Ishikawa (cell line): Measurements from ENCODE around the gene VSX1.

Experiments used
- CEBPB ChIP-seq: IDR thresholded peaks from 2 replicates; pipeline ENCODE4 v1.6.1; 2012
- CREB1 ChIP-seq: IDR thresholded peaks from 2 replicates; pipeline ENCODE4 v1.6.1; 2012; ENCODE audit warnings: low read depth
- EGR1 ChIP-seq: IDR thresholded peaks from 2 replicates; pipeline ENCODE4 v1.6.1; 2012
- EP300 ChIP-seq: IDR thresholded peaks from 2 replicates; pipeline ENCODE4 v1.6.1; 2012; ENCODE audit warnings: borderline replicate concordance
- FOXM1 ChIP-seq: IDR thresholded peaks from 2 replicates; pipeline ENCODE4 v1.6.1; 2012; ENCODE audit warnings: low read depth, borderline replicate concordance
- NFIC ChIP-seq: IDR thresholded peaks from 2 replicates; pipeline ENCODE4 v1.6.1; 2012
- RAD21 ChIP-seq: IDR thresholded peaks from 2 replicates; pipeline ENCODE4 v1.6.1; 2012; ENCODE audit warnings: low read depth
- TAF1 ChIP-seq: IDR thresholded peaks from 2 replicates; pipeline ENCODE4 v1.6.1; 2012; ENCODE audit warnings: low read depth, mild to moderate bottlenecking
- TCF12 ChIP-seq: IDR thresholded peaks from 2 replicates; pipeline ENCODE4 v1.6.1; 2012; ENCODE audit warnings: low read depth
- TEAD4 ChIP-seq: IDR thresholded peaks from 2 replicates; pipeline ENCODE4 v1.6.1; 2012
- YY1 ChIP-seq: IDR thresholded peaks from 2 replicates; pipeline ENCODE4 v1.6.1; 2012; ENCODE audit warnings: low read depth
- ZBTB7A ChIP-seq: IDR thresholded peaks from 2 replicates; pipeline ENCODE4 v1.6.1; 2012; ENCODE audit warnings: low read depth
- TF ChIP-seq, protein P1 (sequence below): IDR thresholded peaks from 2 replicates; pipeline ENCODE4 v1.6.1; 2012
- TF ChIP-seq, protein P2 (sequence below): IDR thresholded peaks from 2 replicates; pipeline ENCODE4 v1.6.1; 2012; ENCODE audit warnings: low read depth, mild to moderate bottlenecking
- TF ChIP-seq, protein P3 (sequence below): IDR thresholded peaks from 2 replicates; pipeline ENCODE4 v1.6.1; 2012

Gene VSX1

GRCh38 chr20:25087186-25087929 is 5.4 kb upstream of the VSX1 start:
- TF ChIP-seq TAF1 (no peak), RAD21 (no peak), CEBPB (no peak), NFIC (peak; percentile 40; the same call in 1 of the 2 replicates), YY1 (no peak)
- TF ChIP-seq, protein P1, sequence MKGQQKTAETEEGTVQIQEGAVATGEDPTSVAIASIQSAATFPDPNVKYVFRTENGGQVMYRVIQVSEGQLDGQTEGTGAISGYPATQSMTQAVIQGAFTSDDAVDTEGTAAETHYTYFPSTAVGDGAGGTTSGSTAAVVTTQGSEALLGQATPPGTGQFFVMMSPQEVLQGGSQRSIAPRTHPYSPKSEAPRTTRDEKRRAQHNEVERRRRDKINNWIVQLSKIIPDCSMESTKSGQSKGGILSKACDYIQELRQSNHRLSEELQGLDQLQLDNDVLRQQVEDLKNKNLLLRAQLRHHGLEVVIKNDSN = no peak

- TF ChIP-seq, protein P1 = no peak
- TF ChIP-seq, protein P2, sequence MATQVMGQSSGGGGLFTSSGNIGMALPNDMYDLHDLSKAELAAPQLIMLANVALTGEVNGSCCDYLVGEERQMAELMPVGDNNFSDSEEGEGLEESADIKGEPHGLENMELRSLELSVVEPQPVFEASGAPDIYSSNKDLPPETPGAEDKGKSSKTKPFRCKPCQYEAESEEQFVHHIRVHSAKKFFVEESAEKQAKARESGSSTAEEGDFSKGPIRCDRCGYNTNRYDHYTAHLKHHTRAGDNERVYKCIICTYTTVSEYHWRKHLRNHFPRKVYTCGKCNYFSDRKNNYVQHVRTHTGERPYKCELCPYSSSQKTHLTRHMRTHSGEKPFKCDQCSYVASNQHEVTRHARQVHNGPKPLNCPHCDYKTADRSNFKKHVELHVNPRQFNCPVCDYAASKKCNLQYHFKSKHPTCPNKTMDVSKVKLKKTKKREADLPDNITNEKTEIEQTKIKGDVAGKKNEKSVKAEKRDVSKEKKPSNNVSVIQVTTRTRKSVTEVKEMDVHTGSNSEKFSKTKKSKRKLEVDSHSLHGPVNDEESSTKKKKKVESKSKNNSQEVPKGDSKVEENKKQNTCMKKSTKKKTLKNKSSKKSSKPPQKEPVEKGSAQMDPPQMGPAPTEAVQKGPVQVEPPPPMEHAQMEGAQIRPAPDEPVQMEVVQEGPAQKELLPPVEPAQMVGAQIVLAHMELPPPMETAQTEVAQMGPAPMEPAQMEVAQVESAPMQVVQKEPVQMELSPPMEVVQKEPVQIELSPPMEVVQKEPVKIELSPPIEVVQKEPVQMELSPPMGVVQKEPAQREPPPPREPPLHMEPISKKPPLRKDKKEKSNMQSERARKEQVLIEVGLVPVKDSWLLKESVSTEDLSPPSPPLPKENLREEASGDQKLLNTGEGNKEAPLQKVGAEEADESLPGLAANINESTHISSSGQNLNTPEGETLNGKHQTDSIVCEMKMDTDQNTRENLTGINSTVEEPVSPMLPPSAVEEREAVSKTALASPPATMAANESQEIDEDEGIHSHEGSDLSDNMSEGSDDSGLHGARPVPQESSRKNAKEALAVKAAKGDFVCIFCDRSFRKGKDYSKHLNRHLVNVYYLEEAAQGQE = no peak
- no peak for TF ChIP-seq CREB1
Observed at GRCh38 chr20:25085756-25086495, 4.0 kb upstream of the VSX1 start.

- TF ChIP-seq TEAD4 (no peak), TAF1 (no peak), NFIC (no peak), EP300 (no peak), RAD21 (no peak), FOXM1 (no peak), EGR1 (no peak), YY1 (no peak), TCF12 (no peak), CREB1 (no peak), CEBPB (no peak), ZBTB7A (no peak)
- TF ChIP-seq, protein P2 = no peak
- TF ChIP-seq, protein P3, sequence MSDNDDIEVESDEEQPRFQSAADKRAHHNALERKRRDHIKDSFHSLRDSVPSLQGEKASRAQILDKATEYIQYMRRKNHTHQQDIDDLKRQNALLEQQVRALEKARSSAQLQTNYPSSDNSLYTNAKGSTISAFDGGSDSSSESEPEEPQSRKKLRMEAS = no peak
- TF ChIP-seq, protein P1 = no peak
Observed at GRCh38 chr20:25084626-25085187, 2.8 kb upstream of the VSX1 start.

GRCh38 chr20:25083773-25084625 is 2.1 kb upstream of the VSX1 start:
- TF ChIP-seq, protein P1 = no peak
- TF ChIP-seq ZBTB7A (no peak), YY1 (no peak), NFIC (no peak), TAF1 (no peak), RAD21 (no peak), EP300 (no peak), TEAD4 (no peak)
- TF ChIP-seq, protein P3 = no peak
